Activated CD4-positive, alpha-beta memory T cell treated with anti-CD3 and anti-CD28 coated beads for 36 hours (primary cell): Measurements from ENCODE around the gene ARID1B. TPM values are rescaled to one million over a fixed set of nuclear protein-coding genes. Genes with fewer than 3 reads are reported as not detected.

Experiments used
- CTCF ChIA-PET: fragments of 350-600 bp; sonication (Branson Sonifier 250); formaldehyde crosslinking; loops from one replicate; lab custom pipeline; 2021; ENCODE audit warnings: antibody characterized with exemption, inconsistent platforms; lab: Charles Lee
- POLR2A ChIA-PET: fragments of 350-600 bp; sonication (Branson Sonifier 250); formaldehyde crosslinking; loops from one replicate; lab custom pipeline; 2021; ENCODE audit warnings: antibody characterized with exemption; lab: Charles Lee
- DNase-seq: peaks from one replicate; pipeline ENCODE4 v3.0.0-alpha.2; 2020
- H3K27ac Mint-ChIP-seq: one replicate; pipeline ENCODE4 v1.8.0; 2021; ENCODE audit warnings: mixed read lengths
- H3K27me3 Mint-ChIP-seq: one replicate; pipeline ENCODE4 v1.8.0; 2021; ENCODE audit warnings: mixed read lengths
- H3K36me3 Mint-ChIP-seq: one replicate; pipeline ENCODE4 v1.8.0; 2021; ENCODE audit warnings: mixed read lengths
- H3K4me1 Mint-ChIP-seq: one replicate; pipeline ENCODE4 v1.8.0; 2021; ENCODE audit warnings: low read depth, mixed read lengths
- H3K4me3 Mint-ChIP-seq: one replicate; pipeline ENCODE4 v1.8.0; 2021; ENCODE audit warnings: mild to moderate bottlenecking, mixed read lengths
- H3K9me3 Mint-ChIP-seq: one replicate; pipeline ENCODE4 v1.8.0; 2021; ENCODE audit warnings: mixed read lengths
- intact Hi-C: fragments of 100-400 bp; cut with micrococcal nuclease; formaldehyde crosslinking; loops from one replicate; pipeline ENCODE4 v1.15.1; 2023
- total RNA-seq, 2 experiments: library from RNA; stranded (reverse); gene quantifications; one replicate each; pipeline ENCODE4 v1.2.3, GENCODE V29; 2021

Gene ARID1B
- total RNA-seq, 2 experiments from 2014 or later, result 39.0 to 41.5 TPM

DNA sequence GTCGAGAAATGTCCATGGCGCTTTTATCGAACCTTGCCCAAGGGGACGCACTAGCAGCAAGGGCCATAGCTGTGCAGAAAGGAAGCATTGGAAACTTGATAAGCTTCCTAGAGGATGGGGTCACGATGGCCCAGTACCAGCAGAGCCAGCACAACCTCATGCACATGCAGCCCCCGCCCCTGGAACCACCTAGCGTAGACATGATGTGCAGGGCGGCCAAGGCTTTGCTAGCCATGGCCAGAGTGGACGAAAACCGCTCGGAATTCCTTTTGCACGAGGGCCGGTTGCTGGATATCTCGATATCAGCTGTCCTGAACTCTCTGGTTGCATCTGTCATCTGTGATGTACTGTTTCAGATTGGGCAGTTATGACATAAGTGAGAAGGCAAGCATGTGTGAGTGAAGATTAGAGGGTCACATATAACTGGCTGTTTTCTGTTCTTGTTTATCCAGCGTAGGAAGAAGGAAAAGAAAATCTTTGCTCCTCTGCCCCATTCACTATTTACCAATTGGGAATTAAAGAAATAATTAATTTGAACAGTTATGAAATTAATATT lies 430.4 kb downstream of the ARID1B start:
- no peak for DNase-seq
- H3K4me3 Mint-ChIP-seq, result no peak overlapping the region
- ChIA-PET POLR2A (no interaction called here), CTCF (no interaction called here)
- H3K27ac Mint-ChIP-seq, result no peak overlapping the region
- intact Hi-C loops, result no loop called here
- no peaks in the 10 kb centered on the region for H3K9me3 Mint-ChIP-seq
- H3K36me3 Mint-ChIP-seq, result peaks cover 23% of the 10 kb centered on the region
- H3K4me1 Mint-ChIP-seq, result peaks cover 3% of the 10 kb centered on the region
- no peaks in the 10 kb centered on the region for H3K27me3 Mint-ChIP-seq

GRCh38 chr6:157209865-157210530 lies 432.8 kb downstream of the ARID1B start:
- ChIA-PET POLR2A (no interaction called here), CTCF (interaction anchor here (0.7 to 1.3 kb wide), 3 partner anchors 26 to 64 kb away, joined by 3 to 4 read pairs (median 4); no protein-coding TSS in a partner anchor)
- intact Hi-C loops, result no loop called here
- H3K27ac Mint-ChIP-seq, result no peak overlapping the region
- peaks cover 3% of the 10 kb centered on the region for H3K4me1 Mint-ChIP-seq
- H3K9me3 Mint-ChIP-seq, result no peaks in the 10 kb centered on the region
- no peak overlapping the region for H3K4me3 Mint-ChIP-seq
- H3K36me3 Mint-ChIP-seq, result peaks cover 16% of the 10 kb centered on the region
- no peak for DNase-seq
- no peaks in the 10 kb centered on the region for H3K27me3 Mint-ChIP-seq

DNA sequence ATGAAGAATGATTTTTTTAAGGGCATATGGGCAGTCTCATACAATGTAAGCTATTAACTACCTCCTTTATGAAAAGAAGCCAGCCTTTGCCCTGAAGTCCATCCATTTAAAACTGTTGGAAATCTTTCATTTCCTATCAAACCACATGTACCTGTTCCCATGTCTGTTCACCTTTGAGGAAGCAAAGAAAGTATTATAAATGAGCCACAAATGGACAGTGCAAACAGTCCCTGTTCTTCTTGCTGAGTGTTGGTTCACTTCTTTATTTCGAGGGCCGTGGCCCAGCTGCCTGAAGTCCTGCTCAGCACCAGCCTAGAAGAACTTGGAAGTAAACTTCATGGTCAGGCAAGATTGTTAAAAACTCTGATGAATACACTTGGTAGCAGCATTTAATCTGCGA lies 433.8 kb downstream of the ARID1B start:
- H3K9me3 Mint-ChIP-seq, result no peaks in the 10 kb centered on the region

GRCh38 chr6:157211603-157212455 lies 434.7 kb downstream of the ARID1B start:
- intact Hi-C loops, result no loop called here
- ChIA-PET CTCF (no interaction called here), POLR2A (no interaction called here)
- Mint-ChIP-seq H3K27ac (no peak overlapping the region), H3K4me3 (no peak overlapping the region), H3K4me1 (peaks cover 7% of the 10 kb centered on the region), H3K36me3 (peaks cover 5% of the 10 kb centered on the region), H3K9me3 (no peaks in the 10 kb centered on the region), H3K27me3 (no peaks in the 10 kb centered on the region)
- no peak for DNase-seq

More for the DNA sequence above, 433.8 kb downstream of the ARID1B start:
- no peak for DNase-seq
- intact Hi-C loops, result no loop called here
- Mint-ChIP-seq H3K4me1 (peaks cover 3% of the 10 kb centered on the region), H3K27ac (no peak overlapping the region), H3K4me3 (no peak overlapping the region), H3K27me3 (no peaks in the 10 kb centered on the region), H3K36me3 (peaks cover 11% of the 10 kb centered on the region)
- ChIA-PET CTCF (interaction anchor here (1.0 kb wide), 1 partner anchor 25 kb away, joined by 4 read pairs; no protein-coding TSS in a partner anchor), POLR2A (no interaction called here)

DNA sequence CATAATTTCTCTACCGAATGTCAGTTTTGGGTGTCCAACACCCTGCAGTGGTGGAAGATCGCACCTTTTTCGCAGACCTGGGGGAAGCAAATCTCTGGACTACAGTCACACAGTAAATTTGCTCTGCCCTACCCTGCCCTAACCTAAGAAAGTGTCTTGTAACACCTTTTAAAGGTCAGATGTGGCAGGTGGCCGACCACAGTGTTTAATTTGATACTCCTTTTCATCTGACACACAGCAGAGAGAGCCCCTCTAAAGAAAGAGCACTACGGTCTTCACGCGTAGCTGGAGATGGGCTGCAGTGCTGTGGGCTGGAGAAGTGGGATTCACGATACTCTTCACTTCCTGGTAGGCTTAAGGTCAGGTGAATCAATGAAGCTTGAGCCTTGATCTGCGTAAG lies 436.2 kb downstream of the ARID1B start:
- ChIA-PET CTCF (no interaction called here), POLR2A (interaction anchor here (0.9 kb wide), 1 partner anchor 10 kb away, joined by 3 read pairs; no protein-coding TSS in a partner anchor)
- no peak for DNase-seq
- Mint-ChIP-seq H3K27me3 (no peaks in the 10 kb centered on the region), H3K9me3 (no peaks in the 10 kb centered on the region), H3K4me1 (peaks cover 7% of the 10 kb centered on the region), H3K36me3 (no peaks in the 10 kb centered on the region), H3K27ac (no peak overlapping the region), H3K4me3 (no peak overlapping the region)
- intact Hi-C loops, result no loop called here

DNA sequence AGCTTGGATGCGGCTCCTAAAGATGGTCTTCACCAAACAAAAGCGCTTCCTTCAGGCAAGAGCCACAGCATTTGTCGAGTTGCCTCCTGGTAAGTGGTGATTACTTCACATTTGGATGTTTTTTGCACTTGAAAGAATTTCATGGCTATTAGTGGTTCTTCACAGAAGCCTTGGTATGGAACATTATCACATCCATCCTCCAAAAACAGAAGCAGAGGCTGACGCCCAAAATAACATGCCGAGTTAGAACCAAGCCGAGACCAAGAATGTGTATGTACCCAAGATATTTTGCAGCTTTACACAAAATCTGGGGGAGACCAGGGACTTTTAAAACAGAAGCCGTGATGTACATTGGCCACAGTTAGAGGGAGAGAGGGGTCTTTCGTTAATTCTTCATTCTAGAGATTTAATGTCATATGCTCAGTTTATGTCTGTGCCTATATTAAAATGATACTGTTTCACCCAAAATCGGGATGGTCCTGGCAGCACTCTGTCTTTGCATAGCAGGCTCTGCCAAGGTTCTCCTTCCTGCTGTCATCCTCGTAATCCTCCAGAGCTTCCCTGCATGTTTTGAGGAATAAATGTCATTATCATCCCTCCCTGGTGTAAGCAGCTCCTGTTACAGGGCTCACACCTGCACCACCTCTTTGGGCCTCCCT lies 436.9 kb downstream of the ARID1B start:
- intact Hi-C loops, result no loop called here
- POLR2A ChIA-PET, result interaction anchor here (0.9 kb wide), 1 partner anchor 10 kb away, joined by 3 read pairs; no protein-coding TSS in a partner anchor
- H3K9me3 Mint-ChIP-seq, result no peaks in the 10 kb centered on the region
- H3K4me1 Mint-ChIP-seq, result peaks cover 7% of the 10 kb centered on the region
- H3K36me3 Mint-ChIP-seq, result no peaks in the 10 kb centered on the region
- H3K27me3 Mint-ChIP-seq, result no peaks in the 10 kb centered on the region
- H3K4me3 Mint-ChIP-seq, result no peak overlapping the region
- no peak overlapping the region for H3K27ac Mint-ChIP-seq
- no peak for DNase-seq
- CTCF ChIA-PET, result no interaction called here

- POLR2A ChIA-PET, result no interaction called here
Measured at GRCh38 chr6:157215717-157216116, 438.5 kb downstream of the ARID1B start.

DNA sequence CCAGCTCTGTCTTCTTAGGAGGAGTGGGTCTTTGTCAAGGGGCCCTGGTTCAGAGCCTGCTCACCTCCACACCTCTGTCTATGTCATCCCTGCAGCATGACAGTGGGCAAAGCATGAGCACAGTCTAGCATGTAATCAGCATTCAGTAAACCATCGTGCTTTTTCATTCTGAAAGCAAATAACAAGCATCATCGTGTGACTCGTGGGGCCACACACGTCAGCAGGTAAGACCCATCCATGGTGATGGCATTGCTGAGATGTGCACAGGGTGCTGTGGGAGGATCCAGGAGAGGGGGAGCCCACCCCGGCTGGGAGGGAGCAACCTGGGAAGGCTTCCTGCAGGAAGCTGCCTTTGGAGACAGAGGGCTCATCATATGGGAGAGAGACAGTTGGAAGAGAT lies 439.4 kb downstream of the ARID1B start:
- Mint-ChIP-seq H3K27me3 (no peaks in the 10 kb centered on the region), H3K4me3 (no peak overlapping the region), H3K36me3 (no peaks in the 10 kb centered on the region), H3K27ac (no peak overlapping the region), H3K9me3 (no peaks in the 10 kb centered on the region), H3K4me1 (peaks cover 15% of the 10 kb centered on the region)
- intact Hi-C loops, result no loop called here
- ChIA-PET CTCF (no interaction called here), POLR2A (no interaction called here)
- peak; percentile 55 for DNase-seq

More at GRCh38 chr6:157215717-157216116, 438.5 kb downstream of the ARID1B start:
- H3K4me1 Mint-ChIP-seq, result peaks cover 8% of the 10 kb centered on the region
- no peak overlapping the region for H3K4me3 Mint-ChIP-seq
- H3K9me3 Mint-ChIP-seq, result no peaks in the 10 kb centered on the region
- no peak for DNase-seq
- no peaks in the 10 kb centered on the region for H3K36me3 Mint-ChIP-seq
- H3K27ac Mint-ChIP-seq, result no peak overlapping the region
- no peaks in the 10 kb centered on the region for H3K27me3 Mint-ChIP-seq
- CTCF ChIA-PET, result no interaction called here
- intact Hi-C loops, result no loop called here

DNA sequence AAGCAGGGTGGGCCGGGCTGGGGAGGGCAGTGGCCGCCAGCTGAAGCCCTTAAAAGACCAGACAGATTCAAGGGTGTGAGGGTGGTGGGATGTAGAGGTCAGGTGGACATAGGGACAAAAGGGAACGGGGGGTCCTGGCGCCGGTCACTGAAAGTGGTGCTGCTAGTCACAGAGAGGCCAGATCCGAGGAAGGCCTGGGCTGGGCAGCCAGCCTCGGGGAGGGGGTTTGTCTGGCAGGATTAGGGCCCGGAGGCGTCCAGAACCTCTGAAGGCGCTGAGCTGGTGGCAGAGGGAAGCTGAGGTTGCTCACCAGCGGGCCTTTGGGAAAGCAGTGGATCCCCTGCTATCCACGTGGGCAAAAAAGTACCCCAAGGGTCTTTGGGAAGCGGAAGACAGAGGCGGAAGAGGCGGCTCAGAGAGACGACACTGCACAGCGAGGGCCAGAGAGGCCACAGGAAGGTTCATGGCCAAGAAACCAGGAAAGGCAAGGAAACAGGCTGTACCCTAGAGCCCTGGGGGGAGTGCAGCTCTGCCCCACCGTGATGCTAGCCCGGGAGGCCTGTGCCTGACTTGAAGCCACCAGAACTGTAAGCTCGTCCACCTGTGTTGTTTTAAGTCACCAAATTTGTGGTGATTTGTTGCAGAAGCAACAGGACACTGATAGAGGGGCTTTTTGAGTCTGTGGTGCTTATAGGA lies 440.2 kb downstream of the ARID1B start:
- H3K27ac Mint-ChIP-seq, result no peak overlapping the region
- H3K9me3 Mint-ChIP-seq, result no peaks in the 10 kb centered on the region
- no peaks in the 10 kb centered on the region for H3K36me3 Mint-ChIP-seq
- POLR2A ChIA-PET, result no interaction called here
- CTCF ChIA-PET, result no interaction called here
- no peak overlapping the region for H3K4me3 Mint-ChIP-seq
- peaks cover 19% of the 10 kb centered on the region for H3K4me1 Mint-ChIP-seq
- DNase-seq, result no peak
- intact Hi-C loops, result no loop called here
- H3K27me3 Mint-ChIP-seq, result no peaks in the 10 kb centered on the region

DNA sequence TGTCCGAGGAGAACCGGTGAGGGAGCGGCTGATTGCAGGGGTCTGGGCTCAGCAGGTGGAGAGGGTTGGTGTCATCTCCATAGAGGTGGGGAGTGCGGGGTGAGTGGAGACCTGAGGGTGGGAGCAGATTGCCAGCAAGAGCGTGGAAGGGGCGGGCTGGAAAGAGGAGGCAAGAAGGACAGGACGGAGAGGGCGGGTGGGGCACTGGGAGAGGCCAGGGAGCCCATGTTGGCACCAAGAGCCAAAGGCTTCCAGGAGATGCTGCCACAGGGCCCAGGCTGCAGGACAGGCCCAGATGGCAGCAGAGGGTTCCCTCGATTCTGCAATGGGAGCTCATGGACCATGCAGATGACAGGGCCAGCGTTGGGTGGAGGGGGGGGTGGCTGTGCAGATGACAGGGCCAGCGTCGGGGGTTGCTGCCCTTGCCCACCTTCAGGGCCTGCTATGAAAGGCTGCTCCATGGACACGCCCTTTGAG lies 440.8 kb downstream of the ARID1B start:
- Mint-ChIP-seq H3K27ac (no peak overlapping the region), H3K36me3 (no peaks in the 10 kb centered on the region), H3K4me3 (no peak overlapping the region), H3K4me1 (peaks cover 25% of the 10 kb centered on the region), H3K9me3 (no peaks in the 10 kb centered on the region), H3K27me3 (no peaks in the 10 kb centered on the region)
- ChIA-PET CTCF (no interaction called here), POLR2A (no interaction called here)
- DNase-seq, result no peak
- intact Hi-C loops, result no loop called here

- Mint-ChIP-seq H3K27me3 (no peaks in the 10 kb centered on the region), H3K9me3 (no peaks in the 10 kb centered on the region), H3K4me1 (peaks cover 29% of the 10 kb centered on the region), H3K27ac (no peak overlapping the region), H3K36me3 (no peaks in the 10 kb centered on the region), H3K4me3 (no peak overlapping the region)
- no peak for DNase-seq
- POLR2A ChIA-PET, result no interaction called here
- intact Hi-C loops, result no loop called here
- CTCF ChIA-PET, result no interaction called here
Measured at GRCh38 chr6:157218371-157219198, 441.4 kb downstream of the ARID1B start.
